Measurements from ENCODE around the gene ISG15.
"Not testable (repeated sequence)": the region's sequence is repeated elsewhere in the genome, so short reads cannot be mapped to it uniquely, and the experiment has no call there.

The ISG15 gene

GRCh38 chr1:982765-983436, 30.4 kb upstream of the ISG15 start:
- H3K4me3 ChIP-seq (ENCODE audit: insufficient read depth, low read depth, low read length), result no peak overlapping the region
- WGBS, 2 experiments, result 88 to 89% methylated on average over 43 of the region's 43 CpGs
- H3K27me3 ChIP-seq (ENCODE audit: control insufficient read depth, insufficient read depth, low read length, poor library complexity, severe bottlenecking), result peaks cover 57% of the 10 kb centered on the region
- no peaks in the 10 kb centered on the region for H3K9me3 ChIP-seq (ENCODE audit: control insufficient read depth, low read length)
- no peaks in the 10 kb centered on the region for H3K4me1 ChIP-seq (ENCODE audit: control insufficient read depth, insufficient read depth, low read length)
- no peaks in the 10 kb centered on the region for H3K36me3 ChIP-seq (ENCODE audit: control insufficient read depth, insufficient read depth, low read length)
- no peak overlapping the region for H3K27ac ChIP-seq (ENCODE audit: insufficient read depth, low read depth, low read length, poor library complexity, severe bottlenecking)

DNA sequence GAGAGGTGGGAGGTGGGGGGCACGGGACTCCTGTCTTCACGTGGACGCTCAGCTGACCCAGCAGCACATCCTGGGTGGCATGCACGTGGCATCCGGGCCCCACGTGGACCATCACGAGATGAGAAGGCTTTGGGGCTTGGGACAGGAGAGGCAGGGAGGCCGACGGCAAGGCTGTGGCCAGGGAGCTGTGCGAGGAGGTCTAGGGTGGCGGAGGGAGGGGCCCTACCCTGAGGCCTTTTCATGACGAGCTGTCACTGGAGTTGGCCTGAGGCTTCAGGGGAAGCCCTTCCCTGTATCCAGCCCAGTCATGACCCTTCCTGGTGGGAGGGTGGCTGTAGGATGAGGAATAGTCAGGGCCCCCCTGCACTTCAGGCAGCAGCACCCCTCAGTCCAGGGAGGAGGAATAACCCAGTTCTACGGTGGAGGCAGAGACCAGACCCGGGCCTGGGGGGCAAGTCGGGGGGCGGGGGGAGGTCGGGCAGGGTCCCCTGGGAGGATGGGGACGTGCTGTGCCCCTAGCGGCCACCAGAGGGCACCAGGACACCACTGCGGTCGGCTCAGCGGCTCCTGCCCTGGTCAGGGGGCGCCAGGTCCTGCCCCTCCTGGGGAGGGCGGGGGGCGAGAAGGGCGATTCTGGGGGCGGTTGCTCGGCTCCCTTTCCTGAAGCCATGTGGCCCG, 29.4 kb upstream of the ISG15 start:
- Histone ChIP-seq H3K9me3 (ENCODE audit: control insufficient read depth, low read length) (no peaks in the 10 kb centered on the region), H3K27ac (ENCODE audit: insufficient read depth, low read depth, low read length, poor library complexity, severe bottlenecking) (no peak overlapping the region), H3K4me3 (ENCODE audit: insufficient read depth, low read depth, low read length) (no peak overlapping the region), H3K4me1 (ENCODE audit: control insufficient read depth, insufficient read depth, low read length) (no peaks in the 10 kb centered on the region), H3K36me3 (ENCODE audit: control insufficient read depth, insufficient read depth, low read length) (no peaks in the 10 kb centered on the region), H3K27me3 (ENCODE audit: control insufficient read depth, insufficient read depth, low read length, poor library complexity, severe bottlenecking) (peaks cover 61% of the 10 kb centered on the region)
- WGBS, 2 experiments, result 21 to 24% methylated on average over 29 of the region's 29 CpGs

DNA sequence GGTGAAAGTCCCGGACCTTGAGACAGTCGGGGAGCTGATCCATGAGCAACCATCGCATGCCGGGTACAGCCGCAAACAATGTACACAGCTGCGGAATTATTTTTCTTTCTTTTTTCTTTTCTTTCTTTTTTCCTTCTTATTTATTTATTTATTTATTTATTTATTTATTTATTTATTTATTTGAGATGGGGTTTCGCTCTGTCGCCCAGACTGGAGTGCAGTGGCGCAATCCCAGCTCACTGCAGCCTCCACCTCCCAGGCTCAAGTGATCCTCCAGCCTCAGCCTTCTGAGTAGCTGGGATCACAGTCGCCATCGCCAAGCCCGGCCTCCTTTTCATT, 28.9 kb upstream of the ISG15 start:
- no peak overlapping the region for H3K4me3 ChIP-seq (ENCODE audit: insufficient read depth, low read depth, low read length)
- no peaks in the 10 kb centered on the region for H3K36me3 ChIP-seq (ENCODE audit: control insufficient read depth, insufficient read depth, low read length)
- no peak overlapping the region for H3K27ac ChIP-seq (ENCODE audit: insufficient read depth, low read depth, low read length, poor library complexity, severe bottlenecking)
- H3K27me3 ChIP-seq (ENCODE audit: control insufficient read depth, insufficient read depth, low read length, poor library complexity, severe bottlenecking), result peaks cover 66% of the 10 kb centered on the region
- 66 to 71% methylated on average over 9 to 10 of the region's 12 CpGs for WGBS, 2 experiments
- no peaks in the 10 kb centered on the region for H3K4me1 ChIP-seq (ENCODE audit: control insufficient read depth, insufficient read depth, low read length)
- H3K9me3 ChIP-seq (ENCODE audit: control insufficient read depth, low read length), result no peaks in the 10 kb centered on the region

- WGBS, 2 experiments, result 84 to 85% methylated on average over 13 of the region's 13 CpGs
- Histone ChIP-seq H3K9me3 (ENCODE audit: control insufficient read depth, low read length) (no peaks in the 10 kb centered on the region), H3K27me3 (ENCODE audit: control insufficient read depth, insufficient read depth, low read length, poor library complexity, severe bottlenecking) (peaks cover 67% of the 10 kb centered on the region), H3K36me3 (ENCODE audit: control insufficient read depth, insufficient read depth, low read length) (no peaks in the 10 kb centered on the region), H3K27ac (ENCODE audit: insufficient read depth, low read depth, low read length, poor library complexity, severe bottlenecking) (no peak overlapping the region), H3K4me1 (ENCODE audit: control insufficient read depth, insufficient read depth, low read length) (no peaks in the 10 kb centered on the region), H3K4me3 (ENCODE audit: insufficient read depth, low read depth, low read length) (no peak overlapping the region)
These were observed 28.2 kb upstream of the ISG15 start for GRCh38 chr1:985126-985525.

DNA sequence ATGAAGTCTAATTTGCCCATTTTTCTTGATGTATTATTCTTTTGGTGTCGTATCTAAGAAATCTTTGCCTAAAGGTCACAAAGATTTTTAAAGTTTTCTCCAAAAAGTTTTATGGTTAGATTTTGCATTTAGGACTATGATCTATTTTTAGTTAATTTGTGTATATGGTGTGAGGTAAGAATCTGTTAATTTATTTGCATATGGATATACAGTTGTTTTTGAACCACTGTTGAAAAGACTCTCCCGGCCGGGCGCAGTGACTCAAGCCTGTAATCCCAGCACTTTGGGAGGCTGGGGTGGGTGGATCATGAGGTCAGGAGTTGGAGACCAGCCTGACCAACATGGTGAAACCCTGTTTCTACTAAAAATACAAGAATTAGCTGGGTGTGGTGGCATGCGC, 25.2 kb upstream of the ISG15 start:
- 82 to 87% methylated on average over 5 of the region's 5 CpGs for WGBS, 2 experiments
- not testable (repeated sequence) for H3K4me3 ChIP-seq (ENCODE audit: insufficient read depth, low read depth, low read length); H3K4me1 ChIP-seq (ENCODE audit: control insufficient read depth, insufficient read depth, low read length); H3K27ac ChIP-seq (ENCODE audit: insufficient read depth, low read depth, low read length, poor library complexity, severe bottlenecking); H3K36me3 ChIP-seq (ENCODE audit: control insufficient read depth, insufficient read depth, low read length); H3K9me3 ChIP-seq (ENCODE audit: control insufficient read depth, low read length)
- peaks cover 54% of the 10 kb centered on the region for H3K27me3 ChIP-seq (ENCODE audit: control insufficient read depth, insufficient read depth, low read length, poor library complexity, severe bottlenecking)

DNA sequence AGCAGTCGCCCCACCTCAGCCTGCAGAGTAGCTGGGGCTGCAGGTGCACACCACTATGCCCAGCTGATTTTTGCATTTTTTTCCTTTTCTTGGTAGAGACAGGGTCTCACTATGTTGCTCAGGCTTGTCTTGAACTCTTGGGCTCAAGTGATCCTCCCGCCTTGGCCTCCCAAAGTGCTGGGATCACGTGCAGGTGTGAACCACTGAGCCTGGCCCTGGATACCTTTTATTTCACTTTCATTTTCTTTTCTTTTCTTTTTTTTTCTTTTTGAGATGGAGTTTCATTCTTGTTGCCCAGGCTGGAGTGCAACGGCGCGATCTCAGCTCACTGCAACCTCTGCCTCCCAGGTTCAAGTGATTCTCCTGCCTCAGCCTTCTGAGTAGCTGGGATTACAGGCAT, 22.0 kb upstream of the ISG15 start:
- not testable (repeated sequence) for H3K36me3 ChIP-seq (ENCODE audit: control insufficient read depth, insufficient read depth, low read length); H3K27ac ChIP-seq (ENCODE audit: insufficient read depth, low read depth, low read length, poor library complexity, severe bottlenecking); H3K9me3 ChIP-seq (ENCODE audit: control insufficient read depth, low read length); H3K4me1 ChIP-seq (ENCODE audit: control insufficient read depth, insufficient read depth, low read length); H3K4me3 ChIP-seq (ENCODE audit: insufficient read depth, low read depth, low read length)
- WGBS, 2 experiments, result 92% methylated on average over 6 of the region's 6 CpGs
- peaks cover 44% of the 10 kb centered on the region for H3K27me3 ChIP-seq (ENCODE audit: control insufficient read depth, insufficient read depth, low read length, poor library complexity, severe bottlenecking)

DNA sequence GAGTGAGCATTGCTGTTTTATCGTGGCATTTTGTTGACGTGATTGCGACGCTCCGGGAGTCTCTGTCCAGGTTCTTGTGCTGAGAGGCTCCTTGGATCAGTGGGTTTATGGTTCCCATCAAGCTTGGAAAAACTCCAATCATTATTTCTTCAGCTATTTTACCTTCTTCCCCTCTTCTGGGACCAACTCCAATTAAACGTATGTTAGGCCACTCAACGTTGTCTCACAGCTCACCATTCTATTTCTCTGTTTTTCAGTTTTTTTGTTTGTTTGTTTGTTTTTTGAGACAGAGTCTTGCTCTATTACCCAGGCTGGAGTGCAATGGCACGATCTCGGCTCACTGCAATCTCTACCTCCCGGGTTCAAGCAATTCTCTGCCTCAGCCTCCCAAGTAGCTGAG, 21.4 kb upstream of the ISG15 start:
- no peaks in the 10 kb centered on the region for H3K4me1 ChIP-seq (ENCODE audit: control insufficient read depth, insufficient read depth, low read length)
- no peaks in the 10 kb centered on the region for H3K36me3 ChIP-seq (ENCODE audit: control insufficient read depth, insufficient read depth, low read length)
- H3K9me3 ChIP-seq (ENCODE audit: control insufficient read depth, low read length), result no peaks in the 10 kb centered on the region
- H3K27me3 ChIP-seq (ENCODE audit: control insufficient read depth, insufficient read depth, low read length, poor library complexity, severe bottlenecking), result peaks cover 44% of the 10 kb centered on the region
- no peak overlapping the region for H3K4me3 ChIP-seq (ENCODE audit: insufficient read depth, low read depth, low read length)
- no peak overlapping the region for H3K27ac ChIP-seq (ENCODE audit: insufficient read depth, low read depth, low read length, poor library complexity, severe bottlenecking)
- 86 to 90% methylated on average over 10 of the region's 10 CpGs for WGBS, 2 experiments

GRCh38 chr1:992362-992761, 20.9 kb upstream of the ISG15 start:
- WGBS, 2 experiments, result 91 to 95% methylated on average over 6 of the region's 7 CpGs
- Histone ChIP-seq H3K4me1 (ENCODE audit: control insufficient read depth, insufficient read depth, low read length) (peaks cover 4% of the 10 kb centered on the region), H3K4me3 (ENCODE audit: insufficient read depth, low read depth, low read length) (no peak overlapping the region), H3K9me3 (ENCODE audit: control insufficient read depth, low read length) (no peaks in the 10 kb centered on the region), H3K36me3 (ENCODE audit: control insufficient read depth, insufficient read depth, low read length) (no peaks in the 10 kb centered on the region), H3K27me3 (ENCODE audit: control insufficient read depth, insufficient read depth, low read length, poor library complexity, severe bottlenecking) (peaks cover 48% of the 10 kb centered on the region), H3K27ac (ENCODE audit: insufficient read depth, low read depth, low read length, poor library complexity, severe bottlenecking) (no peak overlapping the region)

DNA sequence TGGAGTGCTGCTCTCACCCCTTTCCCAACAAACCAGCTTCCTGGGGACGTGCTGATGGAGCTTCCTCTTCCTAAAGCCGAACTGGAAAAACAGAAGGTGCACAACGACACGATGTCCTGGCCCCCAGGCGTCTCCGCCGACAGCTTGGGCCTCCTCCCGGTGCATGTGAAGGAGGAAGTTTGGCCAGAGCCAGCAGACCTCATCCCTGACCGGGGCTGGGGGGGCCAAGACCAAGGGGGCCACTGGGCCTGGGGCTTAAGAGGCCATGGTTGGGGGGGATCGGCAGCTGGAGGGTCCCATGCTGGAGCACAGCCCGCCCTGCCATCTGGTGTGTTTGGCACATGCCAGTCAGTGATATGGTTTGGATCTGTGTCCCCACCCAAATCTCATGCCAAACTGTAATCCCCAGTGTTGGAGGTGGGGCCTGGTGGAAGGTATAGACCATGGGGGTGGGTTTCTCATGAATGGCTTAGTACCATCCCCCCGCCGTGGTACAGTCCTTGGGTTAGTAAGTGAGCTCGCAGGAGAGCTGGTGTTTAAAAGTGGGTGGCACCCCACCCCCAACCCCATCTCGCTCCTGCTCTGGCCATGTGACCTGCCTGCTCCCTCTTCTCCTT, 19.8 kb upstream of the ISG15 start:
- Histone ChIP-seq H3K9me3 (ENCODE audit: control insufficient read depth, low read length) (no peaks in the 10 kb centered on the region), H3K4me1 (ENCODE audit: control insufficient read depth, insufficient read depth, low read length) (peaks cover 10% of the 10 kb centered on the region), H3K27me3 (ENCODE audit: control insufficient read depth, insufficient read depth, low read length, poor library complexity, severe bottlenecking) (peaks cover 58% of the 10 kb centered on the region), H3K36me3 (ENCODE audit: control insufficient read depth, insufficient read depth, low read length) (no peaks in the 10 kb centered on the region), H3K27ac (ENCODE audit: insufficient read depth, low read depth, low read length, poor library complexity, severe bottlenecking) (no peak overlapping the region), H3K4me3 (ENCODE audit: insufficient read depth, low read depth, low read length) (no peak overlapping the region)
- WGBS, 2 experiments, result 79 to 81% methylated on average over 15 of the region's 15 CpGs

- WGBS, 2 experiments, result 88 to 93% methylated on average over 6 of the region's 6 CpGs
- H3K4me3 ChIP-seq (ENCODE audit: insufficient read depth, low read depth, low read length); H3K27ac ChIP-seq (ENCODE audit: insufficient read depth, low read depth, low read length, poor library complexity, severe bottlenecking); H3K36me3 ChIP-seq (ENCODE audit: control insufficient read depth, insufficient read depth, low read length); H3K9me3 ChIP-seq (ENCODE audit: control insufficient read depth, low read length); H3K4me1 ChIP-seq (ENCODE audit: control insufficient read depth, insufficient read depth, low read length): not testable (repeated sequence)
- peaks cover 60% of the 10 kb centered on the region for H3K27me3 ChIP-seq (ENCODE audit: control insufficient read depth, insufficient read depth, low read length, poor library complexity, severe bottlenecking)
These were observed 18.8 kb upstream of the ISG15 start for GRCh38 chr1:994546-994945.
